GM21390 (cell line): Measurements from ENCODE around the gene MACROD2.

Experiments used
- ATAC-seq: cut with Tn5 transposase; IDR thresholded peaks from one replicate; pipeline ENCODE4 v1.9.1; 2021; ENCODE audit not compliant: unreplicated experiment

MACROD2 gene

DNA sequence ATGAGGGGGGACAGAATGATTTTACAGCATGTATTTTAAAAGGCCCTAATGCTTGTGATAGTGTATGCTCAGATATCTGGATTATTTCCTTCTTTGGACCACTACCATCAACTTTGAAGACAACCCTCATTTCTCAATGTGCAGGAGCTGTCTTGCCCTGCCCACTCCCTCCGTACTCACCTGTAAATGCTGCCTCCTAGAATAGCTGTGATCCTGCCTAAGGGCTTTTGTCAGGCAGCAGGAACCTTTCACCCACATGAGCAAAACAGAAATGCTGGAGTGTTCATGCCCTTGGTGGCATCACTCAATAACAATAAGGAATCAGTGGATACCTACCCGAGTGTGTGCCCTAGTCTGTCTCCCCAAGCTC lies 1065.7 kb downstream of the MACROD2 start:
- no peak for ATAC-seq

- ATAC-seq, result no peak
Measured at GRCh38 chr20:15061955-15062354, 1066.6 kb downstream of the MACROD2 start.

GRCh38 chr20:15063081-15063480 lies 1067.8 kb downstream of the MACROD2 start:
- ATAC-seq, result no peak

GRCh38 chr20:15064741-15065140 lies 1069.4 kb downstream of the MACROD2 start:
- ATAC-seq, result no peak

DNA sequence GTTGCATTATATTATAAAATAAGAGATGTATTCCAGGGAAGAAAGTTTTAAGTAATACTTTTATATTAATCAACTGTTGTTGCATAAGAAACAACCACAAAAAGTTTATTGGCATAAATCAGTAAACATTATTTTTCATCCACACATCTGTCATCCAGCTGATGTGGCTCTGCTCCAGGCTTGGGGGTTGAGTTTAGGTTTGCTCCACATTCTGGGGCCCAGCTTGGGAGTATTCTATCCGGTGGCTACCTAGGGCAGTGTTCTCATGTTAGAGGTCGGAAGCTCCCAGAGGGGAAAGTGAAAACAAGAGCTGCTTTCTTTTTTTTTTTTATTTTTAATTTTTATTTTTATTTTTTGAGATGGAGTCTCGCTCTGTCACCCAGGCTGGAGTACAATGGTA lies 1070.5 kb downstream of the MACROD2 start:
- no peak for ATAC-seq

GRCh38 chr20:15068486-15068885 lies 1073.2 kb downstream of the MACROD2 start:
- ATAC-seq, result no peak

DNA sequence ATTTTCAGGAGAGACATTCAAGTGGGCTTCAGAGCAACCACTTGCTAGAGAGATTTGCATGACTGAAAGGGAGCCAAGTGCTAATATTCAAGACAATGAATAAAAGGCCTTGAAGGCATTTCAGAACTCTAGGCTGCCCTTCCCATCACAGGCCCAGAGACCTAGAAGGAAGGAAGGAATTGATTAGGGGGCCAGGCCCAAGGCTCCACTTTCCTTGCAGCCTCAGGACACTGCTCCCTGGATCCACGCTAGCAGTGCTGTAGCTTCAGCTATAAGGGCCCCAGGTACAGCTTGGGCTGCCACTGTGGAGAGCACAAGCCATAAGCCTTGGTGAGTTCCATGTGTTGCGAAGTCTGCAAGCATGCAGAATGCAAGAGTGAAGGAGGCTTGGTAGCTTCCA lies 1074.0 kb downstream of the MACROD2 start:
- no peak for ATAC-seq

GRCh38 chr20:15071085-15071808 lies 1075.9 kb downstream of the MACROD2 start:
- ATAC-seq, result no peak

- ATAC-seq, result no peak
Measured at GRCh38 chr20:15072316-15072715, 1077.0 kb downstream of the MACROD2 start.

- no peak for ATAC-seq
Measured at GRCh38 chr20:15075586-15075985, 1080.3 kb downstream of the MACROD2 start.

DNA sequence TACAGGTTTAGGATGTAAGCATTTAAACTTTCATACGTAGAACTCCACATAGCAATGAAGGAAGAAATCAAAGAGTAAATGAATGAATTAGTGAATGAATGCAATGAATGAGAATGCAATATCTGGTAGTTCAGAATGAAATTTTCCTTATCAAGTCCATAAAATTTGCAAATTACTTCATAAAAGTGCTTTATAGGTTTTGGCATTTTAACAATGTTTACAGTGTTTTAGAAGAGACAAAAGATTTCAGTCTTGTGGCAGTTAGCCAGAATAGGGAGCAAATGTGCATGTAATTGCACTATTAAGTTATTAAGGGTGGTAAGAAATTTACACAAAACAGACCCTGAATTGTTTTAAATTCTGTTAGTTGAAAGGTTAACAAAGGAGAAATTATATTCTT lies 1081.5 kb downstream of the MACROD2 start:
- ATAC-seq, result no peak

DNA sequence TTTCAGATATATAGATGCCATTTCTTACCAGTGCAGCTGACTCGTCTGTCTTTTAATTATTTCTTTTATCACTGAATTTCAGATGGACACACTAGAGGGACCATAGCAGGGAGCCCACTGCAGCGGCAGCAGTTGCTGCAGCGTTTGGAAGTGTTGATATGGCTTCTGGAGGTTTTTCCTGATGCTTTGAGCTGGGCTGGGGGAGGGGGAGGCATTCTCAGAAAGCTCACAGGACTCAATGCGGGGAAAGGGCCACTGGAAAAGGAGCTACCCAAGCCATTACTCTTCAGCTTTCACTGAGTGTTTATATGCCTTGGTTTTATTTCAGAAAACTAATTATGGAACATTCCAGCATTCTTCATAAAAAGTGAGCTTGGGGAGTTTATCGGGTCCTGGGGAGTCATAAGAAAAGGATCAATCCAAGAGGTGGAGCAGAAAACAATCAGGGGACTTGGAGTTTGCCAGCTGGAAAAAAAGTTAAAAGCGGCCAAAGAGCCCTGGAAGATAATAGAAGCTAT lies 1082.5 kb downstream of the MACROD2 start:
- ATAC-seq, result no peak

- ATAC-seq, result no peak
Measured at GRCh38 chr20:15079594-15080340, 1084.5 kb downstream of the MACROD2 start.

DNA sequence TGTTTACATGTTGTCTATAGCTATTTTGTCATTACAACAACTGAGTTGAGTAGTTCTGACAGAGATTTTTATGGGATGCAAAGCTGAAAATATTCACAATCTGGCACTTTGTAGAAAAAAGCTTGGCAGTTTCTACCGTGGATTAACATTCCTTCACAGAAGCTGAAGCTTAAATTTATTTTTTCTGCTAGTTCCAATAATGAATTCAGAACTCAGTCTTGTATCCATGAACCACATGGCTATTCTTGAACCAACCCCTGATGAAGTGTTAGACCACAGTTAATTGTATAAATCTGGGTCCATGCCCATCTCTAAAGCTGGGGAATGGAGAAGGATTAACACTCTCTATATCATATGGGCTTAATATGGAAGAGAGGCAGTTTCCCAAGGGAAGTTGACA lies 1085.9 kb downstream of the MACROD2 start:
- no peak for ATAC-seq

- no peak for ATAC-seq
Measured at GRCh38 chr20:15091421-15092037, 1096.2 kb downstream of the MACROD2 start.

DNA sequence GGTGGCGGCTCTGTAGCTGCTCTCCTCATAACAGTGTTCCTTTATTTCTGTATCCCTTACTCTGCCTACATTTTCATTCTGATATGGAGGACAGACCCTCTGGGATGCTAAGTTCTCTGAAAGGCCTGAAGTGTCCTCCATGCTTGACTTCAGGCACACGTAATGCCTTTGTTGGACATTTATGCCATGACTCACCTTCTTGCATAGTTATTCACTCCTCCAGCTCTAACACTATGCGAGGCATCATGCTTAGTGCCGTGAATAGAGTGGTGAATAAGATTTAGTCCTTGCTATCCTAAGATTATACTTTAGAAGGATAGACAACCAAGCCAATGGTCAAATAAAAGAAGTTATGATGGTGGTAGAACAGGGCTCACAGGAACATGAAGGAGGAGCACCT lies 1103.0 kb downstream of the MACROD2 start:
- ATAC-seq, result no peak

DNA sequence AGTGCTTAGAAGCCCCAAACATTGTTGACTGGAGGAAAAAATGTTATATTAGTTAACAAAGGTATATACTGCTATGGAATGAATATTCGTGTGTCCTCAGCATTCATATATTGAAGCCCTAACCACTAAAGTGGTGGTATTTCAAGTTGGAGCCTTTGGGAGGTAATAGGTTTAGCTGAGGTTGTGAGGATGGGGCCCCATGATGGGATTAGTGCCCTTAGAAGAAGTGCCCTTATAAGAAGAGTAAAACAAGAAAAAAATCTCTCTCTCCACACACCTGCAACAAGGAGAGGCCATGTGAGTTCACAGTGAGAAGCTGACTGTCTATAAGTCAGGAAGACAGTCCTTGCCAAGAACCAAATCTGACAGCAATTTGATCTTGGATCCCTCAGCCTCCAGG lies 1103.8 kb downstream of the MACROD2 start:
- no peak for ATAC-seq

DNA sequence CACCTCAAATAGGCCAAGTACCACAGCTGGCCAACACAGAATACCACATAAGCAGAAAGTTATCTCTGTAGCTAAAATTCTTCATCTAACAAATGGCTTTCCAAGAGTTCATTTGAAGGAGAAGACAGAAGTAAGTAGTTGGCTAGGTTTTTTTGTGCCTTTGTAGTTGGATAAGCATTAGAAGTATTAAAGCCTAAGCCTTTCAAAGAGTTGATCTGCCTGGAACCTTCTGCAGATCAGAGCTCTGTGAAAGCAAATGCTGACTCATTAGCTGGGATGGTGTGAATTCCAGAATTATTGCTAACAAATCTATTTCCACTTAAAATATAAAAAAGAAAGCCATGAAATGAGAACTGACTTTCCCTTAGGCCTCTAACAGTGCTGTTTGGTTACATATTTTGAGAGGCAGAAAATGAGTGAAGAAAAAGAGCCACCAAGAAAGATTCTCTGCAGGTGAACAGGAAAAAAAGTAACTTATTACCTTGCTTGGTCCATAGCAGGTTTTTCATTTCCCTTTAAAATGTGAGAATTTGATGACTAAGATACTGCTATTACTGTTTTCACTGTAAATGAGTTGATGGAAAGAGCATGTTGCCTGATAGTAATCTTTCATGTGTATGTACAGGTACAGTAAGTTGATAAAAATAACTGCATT lies 1105.3 kb downstream of the MACROD2 start:
- no peak for ATAC-seq

GRCh38 chr20:15107931-15108330 lies 1112.6 kb downstream of the MACROD2 start:
- ATAC-seq, result no peak

DNA sequence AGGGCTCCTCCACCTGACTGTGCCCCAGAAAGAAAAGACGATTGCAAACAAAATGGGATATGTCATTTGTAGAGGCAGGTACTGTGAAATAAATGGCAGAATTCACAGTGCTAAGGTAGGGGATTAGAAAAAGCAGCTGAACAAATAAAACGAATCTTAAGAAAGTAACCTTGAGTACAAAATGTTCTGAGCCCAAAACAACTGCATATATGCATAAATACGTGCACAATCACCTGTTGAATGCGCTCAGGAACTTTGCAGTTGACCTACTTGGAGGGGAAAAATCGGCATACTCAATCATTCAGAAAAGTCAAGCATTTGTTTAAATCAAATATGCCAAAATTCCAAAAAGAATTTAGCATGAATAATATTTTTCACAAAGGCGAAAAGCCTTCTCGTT lies 1114.2 kb downstream of the MACROD2 start:
- ATAC-seq, result no peak

DNA sequence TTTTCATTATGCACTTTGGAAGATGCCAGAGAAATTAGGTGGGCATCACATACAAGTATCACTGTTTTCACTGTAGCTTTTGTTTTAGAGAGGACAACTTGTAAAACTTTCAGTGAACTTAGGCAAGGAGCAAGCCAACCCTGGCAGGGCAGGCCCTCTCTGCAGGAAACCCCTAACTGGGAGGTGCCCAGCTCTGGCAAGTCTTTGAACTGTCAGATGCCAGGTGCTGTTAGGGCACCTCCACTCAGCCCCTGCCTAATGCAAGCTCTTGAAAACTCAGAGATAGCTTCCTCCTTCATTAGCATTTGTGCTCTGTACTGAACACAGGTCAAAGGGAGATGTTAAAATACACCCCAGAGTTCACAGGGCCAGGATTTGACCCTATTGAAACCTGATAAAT lies 1116.3 kb downstream of the MACROD2 start:
- ATAC-seq, result no peak
